Measurements from ENCODE around the gene STXBP2.

STXBP2 gene

GRCh38 chr19:7639863-7640348 lies 3.0 kb downstream of the STXBP2 start:
- no peaks in the 10 kb centered on the region for H3K36me3 ChIP-seq (ENCODE audit: low read length)
- no peaks in the 10 kb centered on the region for H3K27me3 ChIP-seq (ENCODE audit: low read length)
- H3K79me2 ChIP-seq (ENCODE audit: insufficient read depth, low read length): 0 out of 2 replicates have a peak, but pooled peaks cover 7% of the 10 kb centered on the region
- no peaks in the 10 kb centered on the region for H3F3A ChIP-seq (ENCODE audit: insufficient read depth)
- no peaks in the 10 kb centered on the region for H3K9me3 ChIP-seq (ENCODE audit: insufficient read depth, low read length)
- no peak overlapping the region for H3K9ac ChIP-seq (ENCODE audit: low read length)
- no peak overlapping the region for H2AFZ ChIP-seq (ENCODE audit: low read depth, low read length, severe bottlenecking)
- TF ChIP-seq EZH2phosphoT487 (conservative IDR thresholded peaks at IDR 0.05; ENCODE audit: low read length) (no peak), CTCF (IDR thresholded peaks at IDR 0.05; ENCODE audit: insufficient read depth, low read length, poor library complexity, severe bottlenecking) (no peak)
- no peak overlapping the region for H3K27ac ChIP-seq (ENCODE audit: low read depth, low read length)
- H3K4me3 ChIP-seq (ENCODE audit: insufficient read depth, low read length, poor library complexity, severe bottlenecking): no peak overlapping the region
- H4K20me1 ChIP-seq (ENCODE audit: low read depth, low read length): no peaks in the 10 kb centered on the region
- H3K4me2 ChIP-seq (ENCODE audit: low read depth, low read length, poor library complexity, severe bottlenecking): no peak overlapping the region
- no peaks in the 10 kb centered on the region for H3K9me2 ChIP-seq (replicated peaks; ENCODE audit: insufficient read depth, low read length)

DNA sequence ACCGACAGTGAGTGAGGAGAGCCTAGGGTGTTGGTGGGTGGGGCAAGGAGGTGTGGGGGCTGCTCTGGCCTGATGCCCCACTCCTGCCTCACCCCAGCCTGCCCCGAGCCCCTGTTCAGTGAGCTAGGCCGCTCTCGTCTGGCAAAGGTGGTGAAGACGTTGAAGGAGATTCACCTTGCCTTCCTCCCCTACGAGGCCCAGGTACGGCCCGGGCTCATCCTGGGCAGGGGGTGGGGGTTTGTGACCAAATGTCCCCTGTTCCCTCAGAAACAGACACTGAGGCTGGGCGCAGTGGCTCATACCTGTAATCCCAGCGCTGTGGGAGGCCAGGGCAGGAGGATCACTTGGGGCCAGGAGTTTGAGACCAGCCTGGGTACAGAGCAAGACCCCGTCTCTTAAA lies 3.9 kb downstream of the STXBP2 start:
- H3K9me2 ChIP-seq (replicated peaks; ENCODE audit: insufficient read depth, low read length): no peaks in the 10 kb centered on the region
- no peaks in the 10 kb centered on the region for H3K9me3 ChIP-seq (ENCODE audit: insufficient read depth, low read length)
- 0 out of 2 replicates have a peak, but pooled peaks cover 7% of the 10 kb centered on the region for H3K79me2 ChIP-seq (ENCODE audit: insufficient read depth, low read length)
- H3K4me2 ChIP-seq (ENCODE audit: low read depth, low read length, poor library complexity, severe bottlenecking): no peak overlapping the region
- H3K27ac ChIP-seq (ENCODE audit: low read depth, low read length): no peak overlapping the region
- no peak overlapping the region for H2AFZ ChIP-seq (ENCODE audit: low read depth, low read length, severe bottlenecking)
- H3K9ac ChIP-seq (ENCODE audit: low read length): no peak overlapping the region
- H4K20me1 ChIP-seq (ENCODE audit: low read depth, low read length): no peaks in the 10 kb centered on the region
- TF ChIP-seq CTCF (IDR thresholded peaks at IDR 0.05; ENCODE audit: insufficient read depth, low read length, poor library complexity, severe bottlenecking) (no peak), EZH2phosphoT487 (conservative IDR thresholded peaks at IDR 0.05; ENCODE audit: low read length) (no peak)
- H3K4me3 ChIP-seq (ENCODE audit: insufficient read depth, low read length, poor library complexity, severe bottlenecking): no peak overlapping the region
- H3F3A ChIP-seq (ENCODE audit: insufficient read depth): no peaks in the 10 kb centered on the region
- H3K36me3 ChIP-seq (ENCODE audit: low read length): no peaks in the 10 kb centered on the region
- no peaks in the 10 kb centered on the region for H3K27me3 ChIP-seq (ENCODE audit: low read length)

- H3K27ac ChIP-seq (ENCODE audit: low read depth, low read length): no peak overlapping the region
- no peaks in the 10 kb centered on the region for H3K27me3 ChIP-seq (ENCODE audit: low read length)
- H3K9me3 ChIP-seq (ENCODE audit: insufficient read depth, low read length): no peaks in the 10 kb centered on the region
- no peak overlapping the region for H3K9ac ChIP-seq (ENCODE audit: low read length)
- H3F3A ChIP-seq (ENCODE audit: insufficient read depth): no peaks in the 10 kb centered on the region
- no peak overlapping the region for H2AFZ ChIP-seq (ENCODE audit: low read depth, low read length, severe bottlenecking)
- H3K4me3 ChIP-seq (ENCODE audit: insufficient read depth, low read length, poor library complexity, severe bottlenecking): no peak overlapping the region
- TF ChIP-seq EZH2phosphoT487 (conservative IDR thresholded peaks at IDR 0.05; ENCODE audit: low read length): no peak
- no peak for TF ChIP-seq CTCF (IDR thresholded peaks at IDR 0.05; ENCODE audit: insufficient read depth, low read length, poor library complexity, severe bottlenecking)
- H3K36me3 ChIP-seq (ENCODE audit: low read length): no peaks in the 10 kb centered on the region
- no peak overlapping the region for H3K4me2 ChIP-seq (ENCODE audit: low read depth, low read length, poor library complexity, severe bottlenecking)
- no peaks in the 10 kb centered on the region for H3K9me2 ChIP-seq (replicated peaks; ENCODE audit: insufficient read depth, low read length)
- H3K79me2 ChIP-seq (ENCODE audit: insufficient read depth, low read length): 0 out of 2 replicates have a peak, but pooled peaks cover 7% of the 10 kb centered on the region
- no peaks in the 10 kb centered on the region for H4K20me1 ChIP-seq (ENCODE audit: low read depth, low read length)
Measured at GRCh38 chr19:7641290-7642276, 4.7 kb downstream of the STXBP2 start.
